H1 (cell line): ENCODE measurements around the gene NMT2. TPM values are rescaled to one million over a fixed set of nuclear protein-coding genes. Genes with fewer than 3 reads are reported as not detected.
A peak's percentile ranks its signal among the peaks of the same experiment; 100 is the strongest.

Source experiments
- CTCF ChIA-PET: fragments of 300-600 bp; sonication (Branson Sonifier 250); formaldehyde crosslinking; loops from one replicate; lab custom pipeline; 2021; ENCODE audit not compliant: partially characterized antibody; lab: Charles Lee
- POLR2A ChIA-PET: fragments of 300-600 bp; sonication (Branson Sonifier 250); formaldehyde crosslinking; loops from one replicate; lab custom pipeline; 2021; ENCODE audit warnings: inconsistent platforms; ENCODE audit not compliant: partially characterized antibody; lab: Charles Lee
- DNase-seq, 2 experiments: peaks; one replicate each; pipeline versions ENCODE4 v3.0.0 to v3.0.0-alpha.2; 2010 to 2022; ENCODE audit warnings: low spot score in 2 of 2, low read depth in 1 of 2, mixed read lengths in 1 of 2
- FAIRE-seq: peaks from 2 replicates; lab custom pipeline; 2011; peaks lifted over from hg19 to GRCh38; lab: Jason Lieb, UNC
- H2AFZ ChIP-seq: 2 replicates; pipeline ENCODE4 v1.8.1; 2012; ENCODE audit warnings: low read length, inconsistent platforms
- H2AK5ac ChIP-seq: 2 replicates; pipeline ENCODE4 v1.6.1; 2013; ENCODE audit warnings: low read depth, low read length
- H2BK120ac ChIP-seq: replicated peaks from 2 replicates; pipeline ENCODE3; 2013; ENCODE audit warnings: low read depth, low read length, inconsistent platforms
- H2BK12ac ChIP-seq: 2 replicates; pipeline ENCODE4 v1.6.1; 2013; ENCODE audit warnings: low read depth, low read length
- H2BK15ac ChIP-seq: 2 replicates; pipeline ENCODE4 v1.6.1; 2013; ENCODE audit warnings: low read length
- H2BK20ac ChIP-seq: 2 replicates; pipeline ENCODE4 v1.6.1; 2013; ENCODE audit warnings: low read length
- H2BK5ac ChIP-seq: 2 replicates; pipeline ENCODE4 v1.6.1; 2013; ENCODE audit warnings: low read depth, low read length
- H3K14ac ChIP-seq: 2 replicates; pipeline ENCODE4 v1.6.1; 2013; ENCODE audit warnings: inconsistent platforms; ENCODE audit not compliant: insufficient read length
- H3K18ac ChIP-seq: 2 replicates; pipeline ENCODE4 v1.6.1; 2013; ENCODE audit warnings: low read length; ENCODE audit errors: extremely low read depth
- H3K23ac ChIP-seq: 2 replicates; pipeline ENCODE4 v1.6.1; 2013; ENCODE audit warnings: inconsistent platforms; ENCODE audit not compliant: insufficient read length
- H3K23me2 ChIP-seq: 2 replicates; pipeline ENCODE4 v1.6.1; 2013; ENCODE audit warnings: low read depth, low read length
- H3K27ac ChIP-seq: 2 replicates; pipeline ENCODE4 v1.6.1; 2011; ENCODE audit warnings: low read depth, low read length, inconsistent platforms
- H3K27me3 ChIP-seq, 4 experiments: replicated peaks in 1 of 4; 1 replicate in 1 of 4; 2 replicates in 3 of 4; pipeline versions ENCODE4 v1.6.1 to v1.8.1; 2011 to 2013; ENCODE audit warnings: low read length in 3 of 4, mild to moderate bottlenecking in 3 of 4, inconsistent platforms in 2 of 4, mixed read lengths in 2 of 4, moderate library complexity in 1 of 4; ENCODE audit not compliant: control insufficient read depth in 3 of 4, insufficient read depth in 3 of 4; ENCODE audit errors: extremely low read depth in 1 of 4
- H3K36me3 ChIP-seq, 4 experiments: 2 replicates each; pipeline versions ENCODE4 v1.6.1 to v1.8.1; 2011 to 2013; ENCODE audit warnings: mild to moderate bottlenecking in 4 of 4, low read length in 3 of 4, moderate library complexity in 2 of 4, control low read depth in 1 of 4, inconsistent platforms in 1 of 4; ENCODE audit not compliant: insufficient read depth in 4 of 4, control insufficient read depth in 2 of 4
- H3K4ac ChIP-seq: replicated peaks from 2 replicates; pipeline ENCODE3; 2013; ENCODE audit warnings: low read length, low read depth, mixed read lengths, inconsistent platforms; ENCODE audit not compliant: insufficient read length
- H3K4me1 ChIP-seq, 4 experiments: replicated peaks in 1 of 4; 1 replicate in 1 of 4; 2 replicates in 3 of 4; pipeline versions ENCODE4 v1.6.1 to v1.8.1; 2011 to 2013; ENCODE audit warnings: low read length in 3 of 4, inconsistent platforms in 2 of 4, mixed read lengths in 1 of 4; ENCODE audit not compliant: insufficient read depth in 4 of 4, control insufficient read depth in 3 of 4
- H3K4me2 ChIP-seq, 2 experiments: 2 replicates each; pipeline versions ENCODE4 v1.6.1 to v1.8.1; 2011 to 2013; ENCODE audit warnings: low read depth in 2 of 2, low read length in 2 of 2, control low read depth in 1 of 2, inconsistent platforms in 1 of 2, mild to moderate bottlenecking in 1 of 2; ENCODE audit not compliant: insufficient read depth in 1 of 2
- H3K4me3 ChIP-seq, 4 experiments: fragments of 200-600, 300-600 bp in 1 of 4; sonication (generic), shearing (Covaris generic), sonication (Bioruptor Twin) in 1 of 4; 2 replicates each; pipeline versions ENCODE4 v1.5.1 to v1.8.1; 2011 to 2016; ENCODE audit warnings: low read length in 4 of 4, low read depth in 3 of 4, control low read depth in 2 of 4, inconsistent platforms in 2 of 4, mild to moderate bottlenecking in 2 of 4, mixed read lengths in 1 of 4, moderate library complexity in 1 of 4; ENCODE audit not compliant: insufficient read depth in 2 of 4; ENCODE audit errors: extremely low read depth in 1 of 4
- H3K56ac ChIP-seq: replicated peaks from 2 replicates; pipeline ENCODE3; 2013; ENCODE audit warnings: low read depth, mild to moderate bottlenecking, mixed read lengths, low read length, inconsistent platforms; ENCODE audit not compliant: insufficient read length
- H3K79me1 ChIP-seq: 2 replicates; pipeline ENCODE4 v1.6.1; 2013; ENCODE audit warnings: low read depth, low read length, control low read depth
- H3K79me2 ChIP-seq, 2 experiments: 2 replicates each; pipeline versions ENCODE4 v1.6.1 to v1.8.1; 2012 to 2013; ENCODE audit warnings: low read length in 2 of 2, mild to moderate bottlenecking in 2 of 2, inconsistent platforms in 1 of 2; ENCODE audit not compliant: insufficient read depth in 2 of 2, control insufficient read depth in 1 of 2
- H3K9ac ChIP-seq, 4 experiments: replicated peaks in 1 of 4; 1 replicate in 1 of 4; 2 replicates in 3 of 4; pipeline versions ENCODE4 v1.6.1 to v1.8.1; 2011 to 2013; ENCODE audit warnings: low read depth in 3 of 4, low read length in 3 of 4, control low read depth in 2 of 4, mild to moderate bottlenecking in 2 of 4, moderate library complexity in 2 of 4, inconsistent platforms in 1 of 4; ENCODE audit errors: extremely low read depth in 1 of 4
- H3K9me3 ChIP-seq, 2 experiments: 2 replicates each; pipeline versions ENCODE4 v1.6.1 to v1.8.1; 2012 to 2013; ENCODE audit warnings: mild to moderate bottlenecking in 2 of 2, moderate library complexity in 2 of 2, control low read depth in 1 of 2, inconsistent platforms in 1 of 2, low read depth in 1 of 2, low read length in 1 of 2, mixed read lengths in 1 of 2; ENCODE audit not compliant: insufficient read depth in 2 of 2
- H4K20me1 ChIP-seq, 2 experiments: replicated peaks in 1 of 2; 2 replicates each; pipeline versions ENCODE3 to v1.8.1; 2011 to 2013; ENCODE audit warnings: inconsistent platforms in 2 of 2, low read length in 2 of 2, mild to moderate bottlenecking in 1 of 2; ENCODE audit not compliant: insufficient read depth in 2 of 2, control insufficient read depth in 1 of 2
- H4K5ac ChIP-seq: 2 replicates; pipeline ENCODE4 v1.6.1; 2013; ENCODE audit warnings: low read length, low read depth, mixed read lengths, inconsistent platforms; ENCODE audit not compliant: insufficient read length
- H4K8ac ChIP-seq: 2 replicates; pipeline ENCODE4 v1.8.0; 2013; ENCODE audit warnings: mild to moderate bottlenecking, moderate library complexity, low read length, inconsistent platforms; ENCODE audit not compliant: insufficient read depth; ENCODE audit errors: extremely low read depth
- H4K91ac ChIP-seq: replicated peaks from 2 replicates; pipeline ENCODE3; 2013; ENCODE audit warnings: low read length, mixed read lengths, inconsistent platforms; ENCODE audit not compliant: insufficient read length
- RAD21 ChIP-seq, 2 experiments: IDR thresholded peaks in 1 of 2; conservative IDR thresholded peaks in 1 of 2; 2 replicates each; pipeline ENCODE4 v1.6.1; 2011; ENCODE audit warnings: low read depth in 2 of 2, low read length in 2 of 2, improper control_type of control experiment in 1 of 2, inconsistent platforms in 1 of 2, mild to moderate bottlenecking in 1 of 2, moderate library complexity in 1 of 2
- SAP30 ChIP-seq: fragments of 300-600 bp; sonication (generic); IDR thresholded peaks from 2 replicates; pipeline ENCODE4 v1.7.1; 2012; ENCODE audit warnings: low read length, moderate library complexity, mild to moderate bottlenecking, inconsistent platforms; ENCODE audit not compliant: insufficient read depth, insufficient replicate concordance
- TEAD4 ChIP-seq: IDR thresholded peaks from 2 replicates; pipeline ENCODE4 v1.6.1; 2012; ENCODE audit warnings: low read depth, low read length, inconsistent platforms, mixed read lengths
- WGBS, 2 experiments: shearing (Covaris generic) in 1 of 2; methylation state at CpG; one replicate each; pipeline versions ENCODE4 v1.1.6 to v1.1.7; 2013 to 2015; ENCODE audit warnings: low lambda C conversion rate in 2 of 2, mixed read lengths in 2 of 2, inconsistent platforms in 1 of 2, low coverage in 1 of 2, missing lambda C conversion rate in 1 of 2; ENCODE audit not compliant: insufficient replicate concordance in 2 of 2, insufficient coverage in 1 of 2, insufficient read length in 1 of 2; ENCODE audit errors: extremely low coverage in 1 of 2, missing lambda C conversion rate in 1 of 2; 5-methylcytosine and 5-hydroxymethylcytosine counted together
- polyA plus RNA-seq, 7 experiments: library from polyadenylated mRNA; depleted of rRNA in 3 of 7; stranded (reverse) in 5 of 7; unstranded in 2 of 7; fragments of >200 nt in 5 of 7; fragments of 200-250 nt in 2 of 7; gene quantifications; 1 replicate in 5 of 7; 2 replicates in 1 of 7; 4 replicates in 1 of 7; pipeline versions ENCODE4 v1.2.1 to v1.2.3, GENCODE V29; 2011 to 2013; ENCODE audit warnings: missing spikeins in 2 of 7, mixed read lengths in 2 of 7
- total RNA-seq: library from RNA; stranded (reverse); fragmentation: NEBNext Ultra II Directional; extraction: Animal tissue kit (Norgen Biotek cat#: 25700); gene quantifications from 2 replicates; pipeline ENCODE4 v1.2.1, GENCODE V29; 2021

Gene NMT2
- total and polyA plus RNA-seq, 2 of the 8 experiments (the other 6 are each of a cell fraction or from before 2014, with no cell fraction given), result 4.4 to 15.4 TPM

GRCh38 chr10:15096661-15097010, 71.9 kb downstream of the NMT2 start:
- Histone ChIP-seq H4K5ac (no peak overlapping the region), H3K4me2 (peak overlapping the region; percentile 80 to 96), H3K23ac (no peak overlapping the region), H3K9me3 (no peaks in the 10 kb centered on the region), H3K18ac (no peak overlapping the region), H4K20me1 (peaks cover 2 to 3% of the 10 kb centered on the region in 2 experiments), H3K27ac (no peak overlapping the region), H3K4me3 (peak overlapping the region; percentile 72 to 83 (median 74)), H2BK120ac (no peak overlapping the region), H3K4ac (no peak overlapping the region), H3K9ac (peak overlapping the region in 3 of 4 experiments; percentile 56 to 96 (median 96); a peak in 5 of 7 replicates), H2BK12ac (no peak overlapping the region), H4K8ac (no peak overlapping the region), H3K27me3 (no peaks in the 10 kb centered on the region; a peak in 1 of 7 replicates), H2BK5ac (no peak overlapping the region), H3K4me1 (peaks cover 0 to 5% (median 2%) of the 10 kb centered on the region in 4 experiments; a peak in 2 of 7 replicates), H3K56ac (no peak overlapping the region), H4K91ac (no peak overlapping the region), H2AFZ (peak overlapping the region; percentile 96), H3K36me3 (peaks cover 0 to 7% (median 4%) of the 10 kb centered on the region in 4 experiments; a peak in 3 of 8 replicates), H2AK5ac (no peak overlapping the region), H3K79me1 (peaks cover 10% of the 10 kb centered on the region), H2BK15ac (no peak overlapping the region), H3K14ac (no peak overlapping the region), H2BK20ac (no peak overlapping the region), H3K79me2 (peaks cover 7 to 37% of the 10 kb centered on the region in 2 experiments; a peak in 3 of 4 replicates), H3K23me2 (peaks cover 9% of the 10 kb centered on the region)
- WGBS, 2 experiments, result 5% methylated on average over 11 of the region's 11 CpGs; no CpG with 5 or more reads in 1 of the 2 experiments
- CTCF ChIA-PET, result no interaction called here
- TF ChIP-seq TEAD4, result no peak
- peak; percentile 78 for TF ChIP-seq SAP30
- TF ChIP-seq RAD21 (IDR thresholded peaks at IDR 0.05 in 1 of 2, conservative IDR thresholded peaks at IDR 0.05 in 1 of 2; ENCODE audit: low read depth in 2 of 2, low read length in 2 of 2), result 0 out of 4 replicates have a peak, but pooled peaks of 1 of the 2 experiments have one; percentile 1
- POLR2A ChIA-PET, result no interaction called here
- FAIRE-seq, result no peak
- no peak for DNase-seq
